Fibroblast of pulmonary artery (primary cell): ENCODE results near the gene CRB2.

Experiments used
- DNase-seq: peaks from one replicate; pipeline ENCODE4 v3.0.0-alpha.2; 2010; ENCODE audit warnings: low read depth
- H3K4me3 ChIP-seq: replicated peaks from 2 replicates; pipeline ENCODE4 v1.5.1; 2011; ENCODE audit warnings: low read depth, mild to moderate bottlenecking, control low read depth, low read length, moderate library complexity
- TF ChIP-seq, protein P1 (sequence below): IDR thresholded peaks from 2 replicates; pipeline ENCODE4 v1.5.1; 2011; ENCODE audit warnings: mild to moderate bottlenecking, control low read depth, low read length, inconsistent platforms; ENCODE audit errors: missing control alignments

The CRB2 gene

DNA sequence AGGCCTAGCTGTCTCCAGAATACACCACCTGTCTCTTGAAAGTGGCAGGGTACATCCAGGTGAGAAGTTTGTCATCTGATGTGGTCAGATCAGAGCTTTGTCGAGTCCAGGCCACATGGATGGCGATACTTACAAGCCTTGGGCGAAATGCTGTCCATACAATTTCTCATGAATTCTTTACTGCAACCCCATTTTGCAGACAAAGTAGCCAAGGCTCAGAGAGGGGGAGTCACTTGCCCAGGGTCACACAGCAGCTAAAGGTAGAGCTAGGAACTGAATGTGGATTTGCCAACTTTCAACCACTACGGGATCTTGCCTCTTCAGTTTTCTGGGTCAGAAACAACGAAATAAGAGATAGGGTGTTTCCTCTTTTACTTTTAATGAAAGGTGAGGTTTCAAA is 35.2 kb downstream of the CRB2 start:
- DNase-seq = no peak
- TF ChIP-seq, protein P1, sequence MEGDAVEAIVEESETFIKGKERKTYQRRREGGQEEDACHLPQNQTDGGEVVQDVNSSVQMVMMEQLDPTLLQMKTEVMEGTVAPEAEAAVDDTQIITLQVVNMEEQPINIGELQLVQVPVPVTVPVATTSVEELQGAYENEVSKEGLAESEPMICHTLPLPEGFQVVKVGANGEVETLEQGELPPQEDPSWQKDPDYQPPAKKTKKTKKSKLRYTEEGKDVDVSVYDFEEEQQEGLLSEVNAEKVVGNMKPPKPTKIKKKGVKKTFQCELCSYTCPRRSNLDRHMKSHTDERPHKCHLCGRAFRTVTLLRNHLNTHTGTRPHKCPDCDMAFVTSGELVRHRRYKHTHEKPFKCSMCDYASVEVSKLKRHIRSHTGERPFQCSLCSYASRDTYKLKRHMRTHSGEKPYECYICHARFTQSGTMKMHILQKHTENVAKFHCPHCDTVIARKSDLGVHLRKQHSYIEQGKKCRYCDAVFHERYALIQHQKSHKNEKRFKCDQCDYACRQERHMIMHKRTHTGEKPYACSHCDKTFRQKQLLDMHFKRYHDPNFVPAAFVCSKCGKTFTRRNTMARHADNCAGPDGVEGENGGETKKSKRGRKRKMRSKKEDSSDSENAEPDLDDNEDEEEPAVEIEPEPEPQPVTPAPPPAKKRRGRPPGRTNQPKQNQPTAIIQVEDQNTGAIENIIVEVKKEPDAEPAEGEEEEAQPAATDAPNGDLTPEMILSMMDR = no peak
- no peak overlapping the region for H3K4me3 ChIP-seq

DNA sequence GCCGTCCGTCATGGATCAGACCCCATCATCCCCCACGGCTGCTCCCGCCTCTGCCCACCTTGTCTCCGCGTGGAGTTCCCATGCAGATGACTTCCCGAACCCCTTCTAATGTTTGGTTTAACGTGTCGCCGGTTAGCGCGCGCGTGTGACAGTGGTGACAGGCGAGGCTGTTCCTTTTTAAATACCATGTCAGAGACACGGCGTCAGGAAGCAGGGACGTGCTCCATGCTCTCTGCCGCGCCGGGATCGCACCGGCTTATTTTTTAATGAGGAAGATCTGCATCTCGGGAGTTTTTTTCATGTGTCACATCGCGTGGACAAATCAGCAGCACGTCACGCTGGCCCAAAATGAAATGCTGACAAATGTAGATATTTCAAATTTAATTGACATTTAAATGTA is 35.9 kb downstream of the CRB2 start:
- no peak overlapping the region for H3K4me3 ChIP-seq
- DNase-seq = no peak
- TF ChIP-seq, protein P1 = no peak

DNA sequence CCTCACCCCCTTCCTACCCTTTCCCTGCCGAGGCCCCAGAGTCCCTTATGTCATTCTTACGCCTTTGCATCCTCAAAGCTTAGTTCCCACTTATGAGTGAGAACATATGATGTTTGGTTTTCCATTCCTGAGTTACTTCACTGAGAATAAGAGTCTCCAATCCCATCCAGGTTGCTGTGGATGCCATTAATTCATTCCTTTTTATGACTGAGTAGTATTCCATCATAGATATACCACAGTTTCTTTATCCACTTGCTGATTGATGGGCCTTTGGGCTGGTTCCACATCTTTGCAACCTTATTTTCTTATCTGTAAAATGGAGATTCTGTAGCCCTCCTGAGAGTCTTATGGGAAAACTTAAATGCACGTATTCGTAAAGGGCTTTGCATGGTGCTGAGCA is 36.8 kb downstream of the CRB2 start:
- no peak overlapping the region for H3K4me3 ChIP-seq
- TF ChIP-seq, protein P1 = no peak
- no peak for DNase-seq

DNA sequence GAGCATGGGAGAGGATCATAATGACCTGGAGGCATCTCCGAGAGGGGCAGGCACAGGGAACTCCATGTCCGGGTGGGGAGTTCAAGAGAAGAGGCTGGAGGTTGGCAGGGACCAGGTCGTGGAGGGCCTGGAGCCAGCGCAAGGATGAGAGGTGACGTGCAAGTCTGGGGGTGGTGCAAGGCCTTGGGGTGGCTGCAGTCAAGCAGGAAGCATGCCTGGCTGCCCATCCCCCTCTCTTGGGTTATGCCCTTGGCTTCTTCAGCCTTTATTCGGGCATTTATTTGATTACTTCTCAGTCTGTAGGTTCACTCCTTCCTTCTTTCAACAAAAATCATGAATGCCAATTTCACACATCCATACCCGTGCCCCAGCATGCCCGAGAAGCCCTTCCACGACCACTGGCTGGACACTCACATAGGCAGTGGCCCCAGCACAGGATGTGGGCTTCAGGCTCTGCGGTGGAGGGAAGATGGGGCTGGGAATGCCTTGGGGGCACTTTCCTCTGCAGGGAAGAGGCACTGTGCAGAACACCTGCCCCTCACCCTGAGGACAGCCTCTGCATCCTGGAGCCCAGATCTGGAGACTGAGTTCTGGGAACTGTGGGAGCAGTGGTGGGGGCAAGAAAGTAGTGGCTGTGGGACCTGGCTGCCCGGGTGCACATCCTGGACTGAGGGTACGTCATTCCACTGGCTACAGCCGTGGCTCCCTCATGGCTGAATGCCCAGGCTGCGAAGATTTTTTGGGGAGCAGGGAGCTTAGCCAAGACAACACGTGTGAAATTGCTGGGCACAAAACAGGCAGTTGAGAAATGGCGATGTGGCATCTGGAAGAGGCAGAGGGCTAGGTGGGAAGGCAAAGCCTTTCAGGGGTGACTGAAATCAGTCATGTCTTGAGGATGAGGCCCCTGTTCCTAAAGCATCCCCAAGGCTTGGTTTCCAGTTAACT is 38.6 kb downstream of the CRB2 start:
- H3K4me3 ChIP-seq = no peak overlapping the region
- TF ChIP-seq, protein P1 = no peak
- DNase-seq = no peak

DNA sequence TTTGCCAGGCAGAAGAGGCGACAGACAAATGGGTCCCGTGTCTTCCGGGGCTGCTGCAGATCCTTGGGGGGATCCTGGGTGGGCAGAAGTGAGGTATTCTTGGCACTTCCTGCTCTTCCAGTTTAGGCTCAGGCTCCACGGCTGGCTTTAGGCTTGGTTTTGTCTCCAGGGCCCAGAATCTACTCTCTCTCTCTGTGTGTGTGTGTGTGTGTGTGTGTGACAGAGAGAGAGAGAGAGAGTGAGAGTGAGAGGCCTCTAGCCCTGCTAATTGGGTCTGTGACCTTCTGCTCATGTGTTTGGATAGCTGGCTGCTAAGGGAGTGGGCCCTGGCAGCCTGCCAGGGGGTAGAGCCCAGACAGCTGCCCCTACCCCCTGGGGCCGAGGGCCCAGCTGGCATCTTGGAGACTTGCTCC is 39.3 kb downstream of the CRB2 start:
- DNase-seq = no peak
- TF ChIP-seq, protein P1 = no peak

DNA sequence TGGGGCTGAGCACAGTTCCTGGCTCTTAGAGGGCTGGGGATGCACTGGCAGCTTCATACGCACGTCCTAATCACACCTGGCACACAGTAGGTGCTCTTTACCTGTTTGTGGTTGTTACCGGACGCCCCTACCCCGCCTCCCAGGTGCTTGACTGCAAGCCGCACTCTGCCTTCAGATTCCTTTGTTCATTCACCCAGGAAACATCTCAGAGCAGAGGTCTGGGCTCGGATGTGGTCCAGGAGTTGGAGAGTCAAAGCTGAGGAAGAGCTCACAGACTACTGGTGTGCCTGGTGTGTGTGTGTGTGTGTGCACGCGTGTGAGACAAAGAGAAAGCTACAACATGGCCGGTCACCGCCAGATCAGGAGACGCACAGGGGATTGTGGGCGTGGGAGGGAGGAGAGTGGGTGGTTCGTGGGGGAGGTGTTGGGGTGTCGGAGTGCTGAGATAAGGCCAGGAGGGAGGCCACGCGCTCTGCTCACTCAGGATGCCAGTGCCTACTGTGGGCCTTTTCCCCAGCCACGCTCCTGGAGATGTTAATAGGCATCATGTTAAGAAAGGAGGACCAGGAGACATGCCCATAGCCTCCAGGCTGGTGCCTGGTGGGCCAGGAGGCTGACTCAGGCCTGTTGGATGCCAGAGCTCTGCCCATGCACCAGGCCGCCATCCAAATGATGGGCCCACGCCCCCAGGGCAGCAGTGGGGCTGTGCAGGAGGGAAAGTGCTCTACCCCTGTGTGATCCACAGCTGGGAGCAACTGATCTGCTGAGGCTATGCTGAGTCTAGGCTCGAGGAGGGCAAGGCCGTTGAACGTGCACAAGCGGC is 39.9 kb downstream of the CRB2 start:
- no peak for DNase-seq
- TF ChIP-seq, protein P1 = no peak
- H3K4me3 ChIP-seq = no peak overlapping the region

More for the DNA sequence above, 39.3 kb downstream of the CRB2 start:
- H3K4me3 ChIP-seq = no peak overlapping the region
